ENCODE data around the gene EEF1A1. TPM values are rescaled to one million over a fixed set of nuclear protein-coding genes. Genes with fewer than 3 reads are reported as not detected.
A peak's percentile ranks its signal among the peaks of the same experiment; 100 is the strongest.

EEF1A1 gene
- total and polyA plus RNA-seq, 2 of the 8 experiments (the other 6 are each of a cell fraction or from before 2014, with no cell fraction given): 13,823 to 13,927 TPM

- TF ChIP-seq CHD7 (IDR thresholded peaks at IDR 0.05; ENCODE audit: insufficient replicate concordance, low read length): peak; percentile 87
- TF ChIP-seq SP1 (IDR thresholded peaks at IDR 0.05; ENCODE audit: low read depth, low read length): no peak; the same call in 1 of the 2 replicates
- TF ChIP-seq SAP30 (IDR thresholded peaks at IDR 0.05; ENCODE audit: insufficient read depth, insufficient replicate concordance, low read length): no peak
- no peak for TF ChIP-seq BACH1 (IDR thresholded peaks at IDR 0.05; ENCODE audit: low read length)
- peak; percentile 67 for TF ChIP-seq ASH2L (IDR thresholded peaks at IDR 0.05; ENCODE audit: low read length)
- peak; percentile 43; the same call in 1 of the 2 replicates for TF ChIP-seq TBP (IDR thresholded peaks at IDR 0.05; ENCODE audit: low read depth, low read length)
- TF ChIP-seq E2F6 (IDR thresholded peaks at IDR 0.05): no peak
- TF ChIP-seq GTF2F1 (IDR thresholded peaks at IDR 0.05; ENCODE audit: borderline replicate concordance, low read depth, low read length): no peak; the same call in 1 of the 2 replicates
- no peak for TF ChIP-seq TEAD4 (IDR thresholded peaks at IDR 0.05; ENCODE audit: low read depth, low read length)
- peak; percentile 6; the same call in 1 of the 2 replicates for TF ChIP-seq NRF1 (IDR thresholded peaks at IDR 0.05; ENCODE audit: low read depth, low read length)
Measured at GRCh38 chr6:73519926-73520687, 725 bp downstream of the EEF1A1 start (continued).
